Esophagus squamous epithelium (tissue), 4 donors: ENCODE data around the gene PTPN13.

Experiments used
- POLR2A ChIP-seq, 4 donors: fragments of 450-650 bp; IDR thresholded peaks; one replicate each; pipeline ENCODE4 v1.6.1; 2017; ENCODE audit warnings: antibody characterized with exemption in 4 of 4, mild to moderate bottlenecking in 4 of 4, moderate library complexity in 3 of 4
- TF ChIP-seq, protein P1 (sequence below), 6 experiments: fragments of 450-650 bp in 4 of 6; fragments of 200-600 bp in 2 of 6; sonication (generic) in 2 of 6; IDR thresholded peaks; one replicate each; pipeline ENCODE4 v1.5.1; 2016 to 2019; ENCODE audit warnings: antibody characterized with exemption in 6 of 6, mild to moderate bottlenecking in 4 of 6, moderate library complexity in 4 of 6

DNA sequence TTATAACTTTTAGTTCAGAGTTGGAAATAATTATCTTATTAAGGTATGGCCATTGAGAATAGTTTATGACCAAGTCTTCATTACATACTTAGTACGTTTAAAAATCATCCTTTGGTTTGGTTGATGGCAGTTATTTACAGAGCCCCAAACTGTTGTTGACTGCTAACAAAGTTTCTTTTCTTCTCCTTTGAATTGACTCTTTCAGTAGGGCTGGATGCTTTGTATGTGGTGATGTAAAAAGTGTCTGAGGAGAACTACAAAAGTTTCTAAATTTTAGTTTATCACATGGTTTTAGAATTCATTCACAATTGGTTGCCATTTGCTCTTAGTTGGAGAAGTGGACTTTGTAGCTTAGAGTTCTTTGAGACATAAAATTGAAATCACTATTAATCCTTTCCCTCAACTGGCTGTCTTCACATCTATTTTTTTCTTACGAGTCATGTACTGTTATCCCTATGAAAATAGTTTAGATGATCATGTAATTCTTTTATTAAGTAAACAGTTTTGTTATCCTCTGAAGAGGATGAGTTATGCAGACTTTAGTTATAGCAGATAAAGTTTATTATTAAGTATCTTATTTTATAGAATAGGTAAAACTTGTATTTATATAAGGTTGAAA is 14.8 kb downstream of the PTPN13 start:
- TF ChIP-seq POLR2A (IDR thresholded peaks at IDR 0.05): no peak
- TF ChIP-seq, protein P1, sequence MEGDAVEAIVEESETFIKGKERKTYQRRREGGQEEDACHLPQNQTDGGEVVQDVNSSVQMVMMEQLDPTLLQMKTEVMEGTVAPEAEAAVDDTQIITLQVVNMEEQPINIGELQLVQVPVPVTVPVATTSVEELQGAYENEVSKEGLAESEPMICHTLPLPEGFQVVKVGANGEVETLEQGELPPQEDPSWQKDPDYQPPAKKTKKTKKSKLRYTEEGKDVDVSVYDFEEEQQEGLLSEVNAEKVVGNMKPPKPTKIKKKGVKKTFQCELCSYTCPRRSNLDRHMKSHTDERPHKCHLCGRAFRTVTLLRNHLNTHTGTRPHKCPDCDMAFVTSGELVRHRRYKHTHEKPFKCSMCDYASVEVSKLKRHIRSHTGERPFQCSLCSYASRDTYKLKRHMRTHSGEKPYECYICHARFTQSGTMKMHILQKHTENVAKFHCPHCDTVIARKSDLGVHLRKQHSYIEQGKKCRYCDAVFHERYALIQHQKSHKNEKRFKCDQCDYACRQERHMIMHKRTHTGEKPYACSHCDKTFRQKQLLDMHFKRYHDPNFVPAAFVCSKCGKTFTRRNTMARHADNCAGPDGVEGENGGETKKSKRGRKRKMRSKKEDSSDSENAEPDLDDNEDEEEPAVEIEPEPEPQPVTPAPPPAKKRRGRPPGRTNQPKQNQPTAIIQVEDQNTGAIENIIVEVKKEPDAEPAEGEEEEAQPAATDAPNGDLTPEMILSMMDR (IDR thresholded peaks at IDR 0.05): no peak
